ENCODE data around the gene PGGHG.
"Not testable (repeated sequence)": the region's sequence is repeated elsewhere in the genome, so short reads cannot be mapped to it uniquely, and the experiment has no call there.

The PGGHG gene

DNA sequence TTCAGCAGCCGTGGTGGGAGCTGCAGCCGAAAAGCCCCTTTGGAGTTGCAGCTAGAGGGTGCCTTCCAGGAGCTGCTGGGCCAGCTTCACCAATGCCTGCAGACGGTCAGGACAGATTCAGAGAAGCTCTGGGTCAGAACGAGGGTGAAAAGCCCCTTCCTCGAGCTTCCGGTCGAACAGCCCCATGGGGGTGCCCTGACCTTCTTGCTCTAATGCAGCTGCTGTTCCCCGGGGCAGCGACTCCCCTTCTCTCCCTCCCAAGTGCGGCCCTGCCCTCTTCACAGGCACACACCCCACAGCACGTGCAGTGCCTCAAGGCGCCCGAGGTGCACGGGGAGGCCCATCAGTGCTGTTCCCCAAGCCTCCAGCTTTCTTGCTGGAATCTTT is 41.4 kb downstream of the PGGHG start:
- no peak for DNase-seq (ENCODE audit: low spot score)

GRCh38 chr11:330694-331357 is 41.9 kb downstream of the PGGHG start:
- DNase-seq (ENCODE audit: low spot score) = no peak

DNA sequence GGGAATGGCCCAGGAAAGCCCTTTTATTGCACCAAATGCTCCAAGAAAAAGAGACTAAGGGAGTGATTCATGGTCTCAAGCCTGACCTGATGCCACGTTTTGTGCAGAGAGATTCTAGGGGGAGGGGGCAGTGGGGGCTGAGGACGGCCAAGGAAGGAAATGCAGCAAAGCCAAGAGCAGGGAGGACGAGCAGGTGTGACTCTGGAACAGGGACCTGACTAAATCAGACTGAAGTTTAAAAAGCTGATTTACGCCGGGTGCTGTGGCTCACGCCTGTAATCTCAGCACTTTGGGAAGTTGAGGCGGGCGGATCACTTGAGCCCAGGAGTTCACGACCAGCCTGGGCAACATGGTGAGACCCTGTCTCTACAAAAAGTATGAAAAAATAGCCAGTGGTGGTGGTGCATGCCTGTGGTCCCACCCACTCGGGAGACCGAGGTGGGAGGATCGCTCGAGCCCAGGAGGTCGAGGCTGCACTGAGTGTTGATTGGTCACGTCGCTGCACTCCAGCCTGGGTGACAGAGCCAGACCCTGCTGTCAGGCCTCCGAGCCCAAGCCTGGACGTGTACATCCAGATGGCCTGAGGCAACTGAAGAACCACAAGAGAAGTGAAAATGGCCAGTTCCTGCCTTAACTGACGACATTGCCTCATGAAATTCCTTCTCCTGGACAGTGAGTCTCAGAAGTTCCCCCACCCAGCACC is 42.6 kb downstream of the PGGHG start:
- DNase-seq (ENCODE audit: low spot score) = no peak

GRCh38 chr11:332651-333480 is 43.9 kb downstream of the PGGHG start:
- DNase-seq (ENCODE audit: low spot score) = no peak

GRCh38 chr11:333616-334263 is 44.8 kb downstream of the PGGHG start:
- not testable (repeated sequence) for DNase-seq (ENCODE audit: low spot score)

GRCh38 chr11:334264-334994 is 45.5 kb downstream of the PGGHG start:
- DNase-seq (ENCODE audit: low spot score) = no peak

- DNase-seq (ENCODE audit: low spot score) = no peak
These were observed 47.1 kb downstream of the PGGHG start for GRCh38 chr11:335779-336658.

DNA sequence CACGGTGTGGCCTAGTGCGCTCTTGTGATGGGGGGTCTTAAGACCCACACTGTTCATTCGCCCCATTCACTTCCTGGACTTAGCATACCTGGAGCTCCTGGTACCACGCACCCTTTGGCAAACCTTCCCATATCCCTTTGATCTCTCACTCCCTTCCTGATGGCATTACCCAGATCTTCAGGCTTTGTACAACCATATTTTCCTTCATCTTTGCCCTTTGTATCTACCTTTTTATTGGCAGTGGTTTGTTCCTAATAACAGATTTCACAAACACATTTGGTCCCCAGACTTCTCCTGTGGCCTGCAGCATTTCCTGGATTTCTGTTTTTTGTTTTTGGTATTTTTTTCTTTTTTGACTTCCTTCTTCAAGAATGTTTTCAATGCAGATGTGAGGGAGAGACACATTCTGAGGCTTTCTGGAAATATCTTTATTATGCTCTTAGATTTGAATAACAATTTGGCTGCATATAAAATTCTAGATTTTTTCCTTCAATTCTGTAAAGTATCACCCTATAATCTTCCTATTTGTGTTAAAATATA is 47.8 kb downstream of the PGGHG start:
- DNase-seq (ENCODE audit: low spot score) = no peak

- DNase-seq (ENCODE audit: low spot score) = no peak
These were observed 48.8 kb downstream of the PGGHG start for GRCh38 chr11:337711-338110.

DNA sequence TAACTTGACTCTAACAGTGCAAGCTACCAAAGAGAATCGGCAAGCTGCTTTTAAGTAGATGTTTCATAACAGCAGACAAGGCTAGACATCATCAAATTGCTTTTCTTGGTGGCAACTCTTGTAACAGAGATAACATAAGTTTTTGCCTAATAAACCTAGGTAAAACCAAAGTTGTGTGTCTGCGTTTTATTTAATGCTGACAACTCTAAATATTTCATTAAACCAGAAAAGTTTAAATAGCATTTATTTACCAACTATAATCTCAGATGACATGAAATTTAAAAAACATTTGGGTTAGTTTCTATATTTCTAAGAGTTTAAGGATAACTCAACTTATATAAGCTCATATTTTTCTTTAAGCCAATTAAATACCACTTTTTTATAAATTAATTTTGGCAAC is 51.0 kb downstream of the PGGHG start:
- no peak for DNase-seq (ENCODE audit: low spot score)

GRCh38 chr11:340539-341512 is 51.9 kb downstream of the PGGHG start:
- no peak for DNase-seq (ENCODE audit: low spot score)

- DNase-seq (ENCODE audit: low spot score) = no peak
These were observed 53.4 kb downstream of the PGGHG start for GRCh38 chr11:342328-342727.

DNA sequence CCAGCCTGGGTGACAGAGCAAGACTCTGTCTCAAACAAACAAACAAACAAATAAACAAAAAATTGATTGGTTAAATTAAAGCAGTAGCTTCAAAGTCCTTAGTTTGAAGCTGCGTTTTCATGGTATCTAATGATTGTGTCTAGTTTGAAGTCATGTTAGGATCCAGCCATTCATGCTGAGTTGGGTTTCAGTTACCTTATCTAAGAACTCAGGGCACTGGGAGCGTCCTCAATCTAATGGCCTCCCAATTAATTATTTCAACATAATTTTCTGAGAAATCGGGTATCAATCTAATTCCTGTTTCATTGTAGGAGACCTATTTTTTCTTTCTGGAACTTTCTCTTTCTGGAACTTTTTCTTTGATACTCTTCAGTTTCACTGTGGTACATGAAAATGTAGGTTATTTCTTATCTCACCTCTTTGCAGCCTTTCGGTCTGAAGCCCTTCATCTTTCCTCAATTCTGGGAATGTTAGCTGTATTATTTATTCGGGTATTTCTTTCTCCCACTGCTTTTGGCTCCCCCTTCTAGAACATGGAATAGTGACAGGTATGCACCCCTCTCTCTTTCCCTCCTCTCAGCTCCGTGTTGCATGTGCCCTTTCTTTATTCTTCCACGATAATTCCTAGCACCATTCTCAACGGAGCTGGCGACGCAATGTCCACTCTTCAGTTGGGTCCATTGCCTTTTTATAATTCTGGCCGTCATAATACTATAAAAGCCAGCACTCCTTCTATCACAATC is 56.1 kb downstream of the PGGHG start:
- no peak for DNase-seq (ENCODE audit: low spot score)

Data from GM03348 (cell line).